GM23338 (cell line): Measurements from ENCODE around the gene CREB3L4.

Source experiments
- CTCF ChIP-seq, 2 experiments: fragments of 200-600 bp in 1 of 2; sonication (generic) in 1 of 2; conservative IDR thresholded peaks; 2 replicates each; pipeline versions ENCODE4 v1.5.1 to v1.6.1; 2016 to 2017; ENCODE audit warnings: antibody characterized with exemption in 2 of 2, low read depth in 2 of 2, mild to moderate bottlenecking in 2 of 2, moderate library complexity in 1 of 2
- EZH2 ChIP-seq: fragments of 200-600 bp; sonication (generic); IDR thresholded peaks from one replicate; pipeline ENCODE4 v1.8.0; 2017; ENCODE audit warnings: antibody characterized with exemption, mild to moderate bottlenecking, low read depth; ENCODE audit not compliant: unreplicated experiment
- POLR2AphosphoS5 ChIP-seq: IDR thresholded peaks from 2 replicates; pipeline ENCODE4 v1.6.1; 2016; ENCODE audit warnings: antibody characterized with exemption, low read depth
- STAT1 ChIP-seq: IDR thresholded peaks from one replicate; pipeline ENCODE4 v1.6.1; 2016; ENCODE audit warnings: antibody characterized with exemption; ENCODE audit not compliant: unreplicated experiment

DNA sequence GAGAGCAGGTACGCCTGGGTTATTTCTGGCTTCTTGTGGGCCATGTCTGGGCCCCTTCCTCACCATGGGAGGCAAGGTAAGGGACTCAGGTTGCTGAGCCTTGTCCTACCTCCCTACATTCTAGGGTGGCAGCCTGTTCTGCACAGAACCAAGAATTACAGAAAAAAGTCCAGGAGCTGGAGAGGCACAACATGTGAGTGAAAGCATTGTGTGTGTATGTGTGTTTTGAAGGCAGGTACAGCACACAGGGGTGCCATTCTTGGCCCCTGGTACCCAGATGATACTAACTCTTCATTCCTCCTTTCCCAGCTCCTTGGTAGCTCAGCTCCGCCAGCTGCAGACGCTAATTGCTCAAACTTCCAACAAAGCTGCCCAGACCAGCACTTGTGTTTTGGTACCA is 5.4 kb downstream of the CREB3L4 start:
- TF ChIP-seq CTCF (conservative IDR thresholded peaks at IDR 0.05; ENCODE audit: low read depth in 2 of 2) (no peak), EZH2 (no peak), POLR2AphosphoS5 (no peak), STAT1 (no peak)
